Adrenal gland (tissue), 12 donors: ENCODE results near the gene DCAF11. TPM values are rescaled to one million over a fixed set of nuclear protein-coding genes. Genes with fewer than 3 reads are reported as not detected.

Experiments used
- DNase-seq, 7 donors: peaks; one replicate each; pipeline ENCODE4 v3.0.0-alpha.2; 2019 to 2020
- H3K27ac ChIP-seq, 5 donors: fragments of 200-600 bp; sonication (generic) in 4 of 5; 1 replicate in 3 of 5; 2 replicates in 2 of 5; pipeline versions ENCODE4 v1.5.1 to v1.8.0; 2016 to 2020; ENCODE audit warnings: mild to moderate bottlenecking in 1 of 5
- H3K27me3 ChIP-seq: fragments of 200-600 bp; 2 replicates; pipeline ENCODE4 v1.8.0; 2021
- H3K36me3 ChIP-seq, 2 donors: fragments of 200-600 bp; replicated peaks in 1 of 2; 1 replicate in 1 of 2; 2 replicates in 1 of 2; pipeline versions ENCODE4 v1.5.1 to v1.8.0; 2018 to 2022
- H3K4me1 ChIP-seq, 2 donors: fragments of 200-600 bp; replicated peaks in 1 of 2; 1 replicate in 1 of 2; 2 replicates in 1 of 2; pipeline versions ENCODE4 v1.5.1 to v1.8.0; 2018 to 2021
- H3K4me3 ChIP-seq, 4 donors: fragments of 200-600 bp; sonication (generic) in 3 of 4; one replicate each; pipeline ENCODE4 v1.5.1; 2016 to 2018
- H3K9me3 ChIP-seq, 3 donors: fragments of 200-600 bp; sonication (generic) in 1 of 3; replicated peaks in 1 of 3; 1 replicate in 2 of 3; 2 replicates in 1 of 3; pipeline versions ENCODE4 v1.5.1 to v1.8.0; 2016 to 2021
- CTCF ChIP-seq, 6 experiments: fragments of 450-650 bp in 4 of 6; fragments of 200-600 bp in 2 of 6; sonication (generic) in 1 of 6; IDR thresholded peaks; 1 replicate in 5 of 6; 2 replicates in 1 of 6; pipeline versions ENCODE4 v1.5.1 to v1.8.0; 2016 to 2021; ENCODE audit warnings: antibody characterized with exemption in 6 of 6, mild to moderate bottlenecking in 2 of 6, moderate library complexity in 1 of 6
- POLR2A ChIP-seq, 2 donors: fragments of 450-650 bp; IDR thresholded peaks; one replicate each; pipeline ENCODE4 v1.6.1; 2017; ENCODE audit warnings: antibody characterized with exemption in 2 of 2, mild to moderate bottlenecking in 2 of 2, moderate library complexity in 1 of 2
- WGBS, 4 donors: extraction: QIAGEN DNeasy Blood & Tissue Kit in 2 of 4; methylation state at CpG; one replicate each; pipeline versions ENCODE4 v1.1.5 to v1.1.7; 2013 to 2017; 5-methylcytosine and 5-hydroxymethylcytosine counted together
- intact Hi-C, 2 donors: fragments of 100-400 bp; cut with DNase I; formaldehyde crosslinking; loops; one replicate each; pipeline versions ENCODE4 v1.14.1 to v1.15.0; 2022 to 2023
- polyA plus RNA-seq, 3 donors: library from polyadenylated mRNA; stranded (reverse); fragments of 200-250 nt in 2 of 3; fragments of 350-450 nt in 1 of 3; fragmentation: Illumina TruSeq in 1 of 3; extraction: RNeasy Lipid Tissue Mini Kit (QIAGEN cat#74804) in 1 of 3; gene quantifications; one replicate each; pipeline ENCODE4 v1.2.3, GENCODE V29; 2013 to 2014
- total RNA-seq, 9 donors: library from RNA; depleted of rRNA in 4 of 9; stranded (reverse); fragments of >200 nt in 4 of 9; fragments of 120-200 nt in 1 of 9; fragmentation: NEBNext Ultra II Directional in 1 of 9; extraction: Animal tissue kit (Norgen Biotek cat#: 25700) in 1 of 9; gene quantifications; one replicate each; pipeline versions ENCODE4 v1.1.0 to v1.2.4, GENCODE V29; 2013 to 2023
- donor health status: healthy with polysubstance abuse.
- donor health status: Bipolar disorder and iron deficiency.
- donor health status: DM: yes; HTN: yes; CAD: no.
- donor health status: DM: no; HTN: no; CAD: no.
- donor health status: DM: no; HTN: no; CAD: no.
- donor health status: DM: yes; HTN: yes; CAD: no.

Gene DCAF11
- total and polyA plus RNA-seq, 12 donors: 40.4 to 401 (median 120) TPM

GRCh38 chr14:24147761-24148428, 33.3 kb downstream of the DCAF11 start:
- WGBS, 4 donors: 3 to 5% (median 5%) methylated on average over 13 to 29 of the region's 29 CpGs

GRCh38 chr14:24149302-24149969, 34.9 kb downstream of the DCAF11 start:
- no peak for DNase-seq
- 84 to 91% (median 89%) methylated on average over 3 of the region's 3 CpGs for WGBS, 4 donors
- no peak overlapping the region for H3K27ac ChIP-seq
- no peak overlapping the region for H3K4me3 ChIP-seq
- intact Hi-C loops: no loop called here
- peaks cover 16 to 33% of the 10 kb centered on the region in 2 donors for H3K4me1 ChIP-seq
- no peaks in the 10 kb centered on the region for H3K27me3 ChIP-seq
- H3K36me3 ChIP-seq: peaks cover 0 to 55% of the 10 kb centered on the region in 2 donors
- no peaks in the 10 kb centered on the region for H3K9me3 ChIP-seq
- TF ChIP-seq POLR2A (IDR thresholded peaks at IDR 0.05): no peak
- no peak for TF ChIP-seq CTCF (IDR thresholded peaks at IDR 0.05)

More at GRCh38 chr14:24147761-24148428, 33.3 kb downstream of the DCAF11 start:
- intact Hi-C loops: no loop called here
- peak overlapping the region; percentile 29 to 99 (median 70) for H3K4me3 ChIP-seq
- peaks cover 0 to 66% of the 10 kb centered on the region in 2 donors for H3K36me3 ChIP-seq
- no peak for DNase-seq
- no peak for TF ChIP-seq POLR2A (IDR thresholded peaks at IDR 0.05)
- no peak for TF ChIP-seq CTCF (IDR thresholded peaks at IDR 0.05)
- no peaks in the 10 kb centered on the region for H3K9me3 ChIP-seq
- H3K4me1 ChIP-seq: peaks cover 16 to 34% of the 10 kb centered on the region in 2 donors
- H3K27me3 ChIP-seq: no peaks in the 10 kb centered on the region
- peak overlapping the region; percentile 64 to 92 (median 84) for H3K27ac ChIP-seq

GRCh38 chr14:24150061-24150460, 35.5 kb downstream of the DCAF11 start:
- H3K4me1 ChIP-seq: peaks cover 16 to 26% of the 10 kb centered on the region in 2 donors
- no peaks in the 10 kb centered on the region for H3K9me3 ChIP-seq
- H3K27ac ChIP-seq: no peak overlapping the region
- TF ChIP-seq POLR2A (IDR thresholded peaks at IDR 0.05) (no peak), CTCF (IDR thresholded peaks at IDR 0.05) (no peak)
- H3K36me3 ChIP-seq: peaks cover 0 to 56% of the 10 kb centered on the region in 2 donors
- no peak for DNase-seq
- H3K27me3 ChIP-seq: no peaks in the 10 kb centered on the region
- WGBS, 4 donors: 88 to 95% (median 89%) methylated on average over 5 to 9 of the region's 9 CpGs
- H3K4me3 ChIP-seq: no peak overlapping the region
- intact Hi-C loops: loop anchor here in 1 of 2 donors (10.0 kb wide), 1 partner anchor 85 kb away; no protein-coding TSS in a partner anchor

GRCh38 chr14:24150567-24150966, 36.0 kb downstream of the DCAF11 start:
- 81 to 100% (median 89%) methylated on average over 5 to 9 of the region's 9 CpGs for WGBS, 4 donors
- H3K4me3 ChIP-seq: no peak overlapping the region
- H3K36me3 ChIP-seq: peaks cover 0 to 61% of the 10 kb centered on the region in 2 donors
- H3K27me3 ChIP-seq: no peaks in the 10 kb centered on the region
- peaks cover 12 to 21% of the 10 kb centered on the region in 2 donors for H3K4me1 ChIP-seq
- intact Hi-C loops: loop anchor here in 1 of 2 donors (10.0 kb wide), 1 partner anchor 86 kb away; no protein-coding TSS in a partner anchor
- TF ChIP-seq CTCF (IDR thresholded peaks at IDR 0.05): no peak
- TF ChIP-seq POLR2A (IDR thresholded peaks at IDR 0.05): no peak
- no peak overlapping the region for H3K27ac ChIP-seq
- DNase-seq: no peak
- H3K9me3 ChIP-seq: no peaks in the 10 kb centered on the region
